Natural killer cell (primary cell): ENCODE measurements around the gene NABP1. TPM values are rescaled to one million over a fixed set of nuclear protein-coding genes. Genes with fewer than 3 reads are reported as not detected.

ENCODE experiments used
- ATAC-seq, 3 donors: fragments of 150-1000 bp in 2 of 3; fragments of 200-7000 bp in 1 of 3; cut with Tn5 transposase; 1 replicate in 1 of 3; 2 replicates in 2 of 3; pipeline ENCODE4 v1.10.0; 2021; ENCODE audit warnings: mild to moderate bottlenecking in 2 of 3, moderate library complexity in 2 of 3
- DNase-seq, 2 donors: peaks; one replicate each; pipeline versions ENCODE4 v3.0.0 to v3.0.0-alpha.2; 2013 to 2021; ENCODE audit warnings: mixed read lengths in 1 of 2
- H3K27ac ChIP-seq: one replicate; pipeline ENCODE4 v1.5.1; 2013; ENCODE audit warnings: mild to moderate bottlenecking, low read length
- H3K27me3 ChIP-seq: one replicate; pipeline ENCODE4 v1.6.1; 2013; ENCODE audit warnings: low read length; ENCODE audit not compliant: control insufficient read depth, insufficient read depth
- H3K36me3 ChIP-seq: one replicate; pipeline ENCODE4 v1.6.1; 2013; ENCODE audit warnings: low read length; ENCODE audit not compliant: control insufficient read depth, insufficient read depth
- H3K4me1 ChIP-seq: one replicate; pipeline ENCODE4 v1.6.1; 2013; ENCODE audit warnings: low read length; ENCODE audit not compliant: control insufficient read depth, insufficient read depth
- H3K4me3 ChIP-seq: one replicate; pipeline ENCODE4 v1.5.1; 2013; ENCODE audit warnings: low read length
- H3K9me3 ChIP-seq: one replicate; pipeline ENCODE4 v1.6.1; 2013; ENCODE audit warnings: low read length; ENCODE audit not compliant: control insufficient read depth, insufficient read depth
- H3K27ac Mint-ChIP-seq, 2 donors: one replicate each; pipeline ENCODE4 v1.8.0; 2022; ENCODE audit warnings: mild to moderate bottlenecking in 2 of 2, mixed read lengths in 2 of 2, moderate library complexity in 1 of 2
- H3K27me3 Mint-ChIP-seq, 2 donors: one replicate each; pipeline ENCODE4 v1.8.0; 2022; ENCODE audit warnings: low read depth in 2 of 2, mixed read lengths in 2 of 2
- H3K36me3 Mint-ChIP-seq: one replicate; pipeline ENCODE4 v1.8.0; 2022; ENCODE audit warnings: mixed read lengths
- H3K4me1 Mint-ChIP-seq, 2 donors: one replicate each; pipeline ENCODE4 v1.8.0; 2022; ENCODE audit warnings: mixed read lengths in 2 of 2
- H3K4me3 Mint-ChIP-seq: one replicate; pipeline ENCODE4 v1.8.0; 2022; ENCODE audit warnings: mild to moderate bottlenecking, moderate library complexity, mixed read lengths
- H3K9me3 Mint-ChIP-seq, 2 donors: one replicate each; pipeline ENCODE4 v1.8.0; 2022; ENCODE audit warnings: mixed read lengths in 2 of 2
- WGBS: methylation state at CpG from one replicate; pipeline ENCODE4 v1.1.7; 2013; ENCODE audit warnings: missing lambda C conversion rate; ENCODE audit not compliant: insufficient coverage; 5-methylcytosine and 5-hydroxymethylcytosine counted together
- intact Hi-C: fragments of 100-400 bp; cut with micrococcal nuclease; formaldehyde crosslinking; loops from one replicate; pipeline ENCODE4 v1.14.2; 2022
- total RNA-seq, 4 donors: library from RNA; stranded (reverse); fragments of 120-200 nt in 1 of 4; gene quantifications; one replicate each; pipeline versions ENCODE4 v1.2.3 to v1.2.4, GENCODE V29; 2013 to 2022
- TF ChIP-seq, protein P1 (sequence below): fragments of 200-600 bp; IDR thresholded peaks from one replicate; pipeline ENCODE4 v1.8.0; 2022; ENCODE audit warnings: antibody characterized with exemption

NABP1 gene
- total RNA-seq, 3 donors from 2014 or later (not counting 1 experiment from before 2014, with no cell fraction given) = 44.5 to 52.2 (median 45.7) TPM

- DNase-seq (peak in 1 of 2 donors; percentile 78), ATAC-seq (peak in 1 of 3 donors; percentile 9)
- peak overlapping the region; percentile 98 for H3K4me3 Mint-ChIP-seq
- peak overlapping the region; percentile 99 for H3K27ac Mint-ChIP-seq
- intact Hi-C loops = loop anchor here (2.0 to 5.0 kb wide), 3 partner anchors 63 to 528 kb away; partner anchors contain the start of gene STAT4
- H3K27me3 ChIP-seq = no peaks in the 10 kb centered on the region
- no CpG with 5 or more reads among the region's 4 CpGs for WGBS
- H3K4me1 ChIP-seq = peaks cover 30% of the 10 kb centered on the region
- H3K36me3 Mint-ChIP-seq = peaks cover 16% of the 10 kb centered on the region
- TF ChIP-seq, protein P1, sequence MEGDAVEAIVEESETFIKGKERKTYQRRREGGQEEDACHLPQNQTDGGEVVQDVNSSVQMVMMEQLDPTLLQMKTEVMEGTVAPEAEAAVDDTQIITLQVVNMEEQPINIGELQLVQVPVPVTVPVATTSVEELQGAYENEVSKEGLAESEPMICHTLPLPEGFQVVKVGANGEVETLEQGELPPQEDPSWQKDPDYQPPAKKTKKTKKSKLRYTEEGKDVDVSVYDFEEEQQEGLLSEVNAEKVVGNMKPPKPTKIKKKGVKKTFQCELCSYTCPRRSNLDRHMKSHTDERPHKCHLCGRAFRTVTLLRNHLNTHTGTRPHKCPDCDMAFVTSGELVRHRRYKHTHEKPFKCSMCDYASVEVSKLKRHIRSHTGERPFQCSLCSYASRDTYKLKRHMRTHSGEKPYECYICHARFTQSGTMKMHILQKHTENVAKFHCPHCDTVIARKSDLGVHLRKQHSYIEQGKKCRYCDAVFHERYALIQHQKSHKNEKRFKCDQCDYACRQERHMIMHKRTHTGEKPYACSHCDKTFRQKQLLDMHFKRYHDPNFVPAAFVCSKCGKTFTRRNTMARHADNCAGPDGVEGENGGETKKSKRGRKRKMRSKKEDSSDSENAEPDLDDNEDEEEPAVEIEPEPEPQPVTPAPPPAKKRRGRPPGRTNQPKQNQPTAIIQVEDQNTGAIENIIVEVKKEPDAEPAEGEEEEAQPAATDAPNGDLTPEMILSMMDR = no peak
- no peaks in the 10 kb centered on the region for H3K9me3 ChIP-seq
- peaks cover 61 to 65% of the 10 kb centered on the region in 2 donors for H3K4me1 Mint-ChIP-seq
- H3K4me3 ChIP-seq = peak overlapping the region; percentile 62
- H3K9me3 Mint-ChIP-seq = no peaks in the 10 kb centered on the region
- peaks cover 39% of the 10 kb centered on the region for H3K36me3 ChIP-seq
- H3K27ac ChIP-seq = peak overlapping the region; percentile 85
- no peaks in the 10 kb centered on the region for H3K27me3 Mint-ChIP-seq
Measured at GRCh38 chr2:191679818-191680600, 2.1 kb downstream of the NABP1 start.

DNA sequence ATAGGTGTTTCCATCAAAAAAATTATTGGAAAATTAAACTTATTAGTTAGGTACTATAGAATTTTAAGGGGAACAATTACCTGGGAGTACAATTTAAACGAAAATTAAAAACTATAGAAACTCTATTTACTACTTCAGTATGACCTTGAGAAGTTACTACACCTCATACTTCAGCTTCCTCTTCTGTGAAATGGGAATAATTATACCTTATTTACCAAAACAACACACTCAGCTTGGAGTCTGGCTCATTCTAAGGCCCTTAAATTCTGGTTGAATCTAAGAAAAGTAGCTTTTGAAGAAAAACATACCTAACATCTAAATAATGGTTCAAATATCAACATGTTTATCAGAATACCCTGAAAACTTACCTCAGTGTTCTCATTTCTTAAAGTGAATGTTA, 2.7 kb downstream of the NABP1 start:
- peak overlapping the region; percentile 21 for H3K4me3 ChIP-seq
- H3K4me1 Mint-ChIP-seq = peaks cover 54 to 60% of the 10 kb centered on the region in 2 donors
- H3K27me3 Mint-ChIP-seq = no peaks in the 10 kb centered on the region
- peak overlapping the region; percentile 99 for H3K27ac Mint-ChIP-seq
- peak overlapping the region; percentile 98 for H3K4me3 Mint-ChIP-seq
- H3K4me1 ChIP-seq = peaks cover 30% of the 10 kb centered on the region
- TF ChIP-seq, protein P1 = no peak
- no peak for ATAC-seq
- no peak for DNase-seq
- H3K36me3 ChIP-seq = peaks cover 45% of the 10 kb centered on the region
- intact Hi-C loops = no loop called here
- H3K9me3 Mint-ChIP-seq = no peaks in the 10 kb centered on the region
- no CpG with 5 or more reads among the region's 1 CpG for WGBS
- peaks cover 16% of the 10 kb centered on the region for H3K36me3 Mint-ChIP-seq
- H3K9me3 ChIP-seq = no peaks in the 10 kb centered on the region
- H3K27me3 ChIP-seq = no peaks in the 10 kb centered on the region
- H3K27ac ChIP-seq = peak overlapping the region; percentile 85

DNA sequence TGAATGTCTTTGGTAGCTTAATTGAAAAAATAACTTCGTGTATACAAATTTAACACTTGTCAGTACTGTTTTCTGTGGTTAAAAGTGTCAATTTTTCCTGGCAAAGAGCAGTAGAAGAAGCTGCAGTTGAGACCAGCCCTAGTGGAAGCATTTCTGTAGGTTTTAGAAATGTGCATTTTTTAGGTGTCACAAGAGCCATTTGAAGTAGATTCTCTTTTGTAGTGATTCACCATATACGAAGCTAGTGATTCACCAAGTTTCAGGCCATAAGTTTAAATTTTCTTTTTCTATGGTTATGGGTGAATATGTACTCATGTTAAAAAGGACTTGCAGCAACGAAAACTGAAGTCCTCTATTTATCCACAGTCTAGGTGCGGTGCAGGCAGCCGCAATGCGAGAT, 4.2 kb downstream of the NABP1 start:
- no peak overlapping the region for H3K4me3 Mint-ChIP-seq
- no peaks in the 10 kb centered on the region for H3K9me3 Mint-ChIP-seq
- peak overlapping the region; percentile 22 to 99 for H3K27ac Mint-ChIP-seq
- WGBS = 53% methylated on average over 2 of the region's 6 CpGs
- peaks cover 60% of the 10 kb centered on the region for H3K36me3 ChIP-seq
- no peaks in the 10 kb centered on the region for H3K27me3 ChIP-seq
- DNase-seq (no peak), ATAC-seq (no peak)
- no peak overlapping the region for H3K4me3 ChIP-seq
- H3K9me3 ChIP-seq = no peaks in the 10 kb centered on the region
- peaks cover 45 to 46% of the 10 kb centered on the region in 2 donors for H3K4me1 Mint-ChIP-seq
- H3K27me3 Mint-ChIP-seq = no peaks in the 10 kb centered on the region
- no peak overlapping the region for H3K27ac ChIP-seq
- peaks cover 23% of the 10 kb centered on the region for H3K36me3 Mint-ChIP-seq
- peaks cover 17% of the 10 kb centered on the region for H3K4me1 ChIP-seq
- TF ChIP-seq, protein P1 = no peak
- intact Hi-C loops = no loop called here
